Sigmoid colon (tissue), 4 donors: ENCODE results near the gene PKLR.

Experiments used
- POLR2A ChIP-seq, 2 donors: fragments of 450-650 bp; IDR thresholded peaks; one replicate each; pipeline ENCODE4 v1.6.1; 2016; ENCODE audit warnings: antibody characterized with exemption in 2 of 2, mild to moderate bottlenecking in 2 of 2, moderate library complexity in 2 of 2
- POLR2AphosphoS5 ChIP-seq, 4 donors: sonication (generic); formaldehyde crosslinking; IDR thresholded peaks; one replicate each; pipeline ENCODE4 v1.6.1; 2017; ENCODE audit warnings: antibody characterized with exemption in 4 of 4
- TF ChIP-seq, protein P1 (sequence below), 4 experiments: fragments of 450-650 bp in 3 of 4; fragments of 200-600 bp in 1 of 4; IDR thresholded peaks; one replicate each; pipeline ENCODE4 v1.5.1; 2016 to 2019; ENCODE audit warnings: antibody characterized with exemption in 4 of 4, mild to moderate bottlenecking in 3 of 4, moderate library complexity in 2 of 4

DNA sequence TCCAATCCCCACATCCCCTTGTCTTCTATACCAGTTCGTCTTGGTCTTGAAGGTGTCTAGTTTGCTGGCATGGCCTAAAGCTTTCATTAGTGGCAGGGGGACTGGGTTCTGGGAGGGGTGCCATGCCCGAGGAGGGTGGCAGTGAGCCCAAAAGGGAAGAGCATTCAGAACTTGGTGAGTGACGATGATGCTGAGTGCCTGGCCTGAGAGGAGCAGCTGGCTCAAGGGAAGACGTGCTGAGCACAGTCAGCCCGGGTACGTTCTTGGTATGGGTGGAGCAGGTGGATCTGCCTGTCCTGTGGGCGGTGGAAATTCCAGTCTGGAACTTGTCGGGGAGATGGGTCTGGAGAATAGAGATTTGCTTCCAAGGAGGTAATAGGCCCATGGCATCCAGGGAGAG is 12.0 kb upstream of the PKLR start:
- TF ChIP-seq, protein P1, sequence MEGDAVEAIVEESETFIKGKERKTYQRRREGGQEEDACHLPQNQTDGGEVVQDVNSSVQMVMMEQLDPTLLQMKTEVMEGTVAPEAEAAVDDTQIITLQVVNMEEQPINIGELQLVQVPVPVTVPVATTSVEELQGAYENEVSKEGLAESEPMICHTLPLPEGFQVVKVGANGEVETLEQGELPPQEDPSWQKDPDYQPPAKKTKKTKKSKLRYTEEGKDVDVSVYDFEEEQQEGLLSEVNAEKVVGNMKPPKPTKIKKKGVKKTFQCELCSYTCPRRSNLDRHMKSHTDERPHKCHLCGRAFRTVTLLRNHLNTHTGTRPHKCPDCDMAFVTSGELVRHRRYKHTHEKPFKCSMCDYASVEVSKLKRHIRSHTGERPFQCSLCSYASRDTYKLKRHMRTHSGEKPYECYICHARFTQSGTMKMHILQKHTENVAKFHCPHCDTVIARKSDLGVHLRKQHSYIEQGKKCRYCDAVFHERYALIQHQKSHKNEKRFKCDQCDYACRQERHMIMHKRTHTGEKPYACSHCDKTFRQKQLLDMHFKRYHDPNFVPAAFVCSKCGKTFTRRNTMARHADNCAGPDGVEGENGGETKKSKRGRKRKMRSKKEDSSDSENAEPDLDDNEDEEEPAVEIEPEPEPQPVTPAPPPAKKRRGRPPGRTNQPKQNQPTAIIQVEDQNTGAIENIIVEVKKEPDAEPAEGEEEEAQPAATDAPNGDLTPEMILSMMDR (IDR thresholded peaks at IDR 0.05): no peak
- no peak for TF ChIP-seq POLR2AphosphoS5 (IDR thresholded peaks at IDR 0.05)
- TF ChIP-seq POLR2A (IDR thresholded peaks at IDR 0.05): no peak
